Suprapubic skin (tissue), 4 donors: ENCODE measurements around the gene TXLNB. TPM values are rescaled to one million over a fixed set of nuclear protein-coding genes. Genes with fewer than 3 reads are reported as not detected.
"Not testable (repeated sequence)": the region's sequence is repeated elsewhere in the genome, so short reads cannot be mapped to it uniquely, and the experiment has no call there.

Experiments
- DNase-seq, 2 donors: peaks; one replicate each; pipeline ENCODE4 v3.0.0-alpha.2; 2019; ENCODE audit warnings: low spot score in 2 of 2
- H3K27ac ChIP-seq: fragments of 200-600 bp; sonication (generic); one replicate; pipeline ENCODE4 v1.5.1; 2019
- H3K27me3 ChIP-seq: fragments of 200-600 bp; sonication (generic); one replicate; pipeline ENCODE4 v1.5.1; 2019
- H3K36me3 ChIP-seq: fragments of 200-600 bp; sonication (generic); one replicate; pipeline ENCODE4 v1.5.1; 2019
- H3K4me1 ChIP-seq: fragments of 200-600 bp; sonication (generic); one replicate; pipeline ENCODE4 v1.5.1; 2019
- H3K4me3 ChIP-seq: fragments of 200-600 bp; sonication (generic); one replicate; pipeline ENCODE4 v1.5.1; 2019; ENCODE audit warnings: mild to moderate bottlenecking
- H3K9me3 ChIP-seq: fragments of 200-600 bp; sonication (generic); one replicate; pipeline ENCODE4 v1.5.1; 2019
- CTCF ChIP-seq, 2 donors: fragments of 200-600 bp in 1 of 2; fragments of 450-650 bp in 1 of 2; sonication (generic) in 1 of 2; IDR thresholded peaks; one replicate each; pipeline ENCODE4 v1.5.1; 2016 to 2019; ENCODE audit warnings: antibody characterized with exemption in 2 of 2, mild to moderate bottlenecking in 1 of 2, moderate library complexity in 1 of 2
- EP300 ChIP-seq: sonication (generic); formaldehyde crosslinking; IDR thresholded peaks from one replicate; pipeline ENCODE4 v1.6.1; 2017; ENCODE audit warnings: antibody characterized with exemption
- POLR2A ChIP-seq, 2 donors: fragments of 450-650 bp; IDR thresholded peaks; one replicate each; pipeline ENCODE4 v1.6.1; 2017; ENCODE audit warnings: antibody characterized with exemption in 2 of 2, mild to moderate bottlenecking in 2 of 2, moderate library complexity in 2 of 2
- POLR2AphosphoS5 ChIP-seq, 3 donors: sonication (generic); formaldehyde crosslinking; IDR thresholded peaks; one replicate each; pipeline ENCODE4 v1.6.1; 2017; ENCODE audit warnings: antibody characterized with exemption in 3 of 3
- WGBS: methylation state at CpG from one replicate; pipeline ENCODE4 v1.1.5; 2018; 5-methylcytosine and 5-hydroxymethylcytosine counted together
- total RNA-seq, 4 donors: library from RNA; depleted of rRNA; stranded (reverse); fragments of >200 nt; gene quantifications; one replicate each; pipeline ENCODE4 v1.1.0, GENCODE V29; 2016

TXLNB gene
- total RNA-seq, 4 donors from 2014 or later: 0.10 to 0.59 (median 0.37) TPM

GRCh38 chr6:139290787-139291311, 949 bp downstream of the TXLNB start:
- Histone ChIP-seq H3K36me3 (no peaks in the 10 kb centered on the region), H3K4me3 (no peak overlapping the region), H3K27me3 (no peaks in the 10 kb centered on the region), H3K27ac (peak overlapping the region; percentile 77), H3K4me1 (peaks cover 29% of the 10 kb centered on the region), H3K9me3 (no peaks in the 10 kb centered on the region)
- DNase-seq: no peak
- 12% methylated on average over 5 of the region's 5 CpGs for WGBS
- TF ChIP-seq POLR2A (IDR thresholded peaks at IDR 0.05): no peak
- no peak for TF ChIP-seq CTCF (IDR thresholded peaks at IDR 0.05)
- no peak for TF ChIP-seq POLR2AphosphoS5 (IDR thresholded peaks at IDR 0.05)
- no peak for TF ChIP-seq EP300

GRCh38 chr6:139289233-139289632, 2.6 kb downstream of the TXLNB start:
- Histone ChIP-seq H3K27ac (no peak overlapping the region), H3K4me1 (peaks cover 29% of the 10 kb centered on the region), H3K9me3 (no peaks in the 10 kb centered on the region), H3K4me3 (no peak overlapping the region), H3K36me3 (no peaks in the 10 kb centered on the region), H3K27me3 (no peaks in the 10 kb centered on the region)
- TF ChIP-seq EP300 (no peak), CTCF (IDR thresholded peaks at IDR 0.05) (no peak)
- 92% methylated on average over 10 of the region's 10 CpGs for WGBS
- no peak for DNase-seq

GRCh38 chr6:139288496-139289040, 3.2 kb downstream of the TXLNB start:
- Histone ChIP-seq H3K4me3 (no peak overlapping the region), H3K27me3 (no peaks in the 10 kb centered on the region), H3K4me1 (peaks cover 29% of the 10 kb centered on the region), H3K36me3 (no peaks in the 10 kb centered on the region), H3K9me3 (no peaks in the 10 kb centered on the region), H3K27ac (no peak overlapping the region)
- no peak for DNase-seq
- 98% methylated on average over 8 of the region's 8 CpGs for WGBS
- TF ChIP-seq EP300 (no peak), CTCF (IDR thresholded peaks at IDR 0.05) (no peak), POLR2AphosphoS5 (IDR thresholded peaks at IDR 0.05) (no peak), POLR2A (IDR thresholded peaks at IDR 0.05) (no peak)

- no peaks in the 10 kb centered on the region for H3K27me3 ChIP-seq
- 95% methylated on average over 2 of the region's 2 CpGs for WGBS
- no peak overlapping the region for H3K4me3 ChIP-seq
- no peak for DNase-seq
- no peak overlapping the region for H3K27ac ChIP-seq
- no peaks in the 10 kb centered on the region for H3K9me3 ChIP-seq
- H3K4me1 ChIP-seq: peaks cover 28% of the 10 kb centered on the region
- TF ChIP-seq EP300 (no peak), POLR2A (IDR thresholded peaks at IDR 0.05) (no peak), CTCF (IDR thresholded peaks at IDR 0.05) (no peak), POLR2AphosphoS5 (IDR thresholded peaks at IDR 0.05) (no peak)
- no peaks in the 10 kb centered on the region for H3K36me3 ChIP-seq
Measured at GRCh38 chr6:139287868-139288267, 3.9 kb downstream of the TXLNB start.

GRCh38 chr6:139286438-139286837, 5.4 kb downstream of the TXLNB start:
- 100% methylated on average over 10 of the region's 10 CpGs for WGBS
- H3K9me3 ChIP-seq, H3K27me3 ChIP-seq, H3K27ac ChIP-seq, H3K36me3 ChIP-seq, DNase-seq, H3K4me3 ChIP-seq: not testable (repeated sequence)
- H3K4me1 ChIP-seq: peaks cover 14% of the 10 kb centered on the region

- Histone ChIP-seq H3K4me1 (peaks cover 7% of the 10 kb centered on the region), H3K9me3 (no peaks in the 10 kb centered on the region), H3K27ac (no peak overlapping the region), H3K4me3 (no peak overlapping the region), H3K27me3 (no peaks in the 10 kb centered on the region), H3K36me3 (no peaks in the 10 kb centered on the region)
- DNase-seq: no peak
- no peak for TF ChIP-seq EP300
- TF ChIP-seq CTCF (IDR thresholded peaks at IDR 0.05): no peak
- no peak for TF ChIP-seq POLR2AphosphoS5 (IDR thresholded peaks at IDR 0.05)
- 91% methylated on average over 6 of the region's 6 CpGs for WGBS
Measured at GRCh38 chr6:139285590-139285989, 6.2 kb downstream of the TXLNB start.
